CD4-positive, alpha-beta T cell treated with Interleukin-4 for 1 hour (primary cell): ENCODE measurements around the gene TMEM273.

Experiments
- DNase-seq, 2 donors: peaks; one replicate each; pipeline ENCODE4 v3.0.0-alpha.2; 2020 to 2022

TMEM273 gene

GRCh38 chr10:49162761-49163310 lies 25.4 kb downstream of the TMEM273 start:
- DNase-seq: no peak

GRCh38 chr10:49162063-49162462 lies 26.1 kb downstream of the TMEM273 start:
- no peak for DNase-seq

GRCh38 chr10:49161411-49161997 lies 26.7 kb downstream of the TMEM273 start:
- DNase-seq: no peak

- no peak for DNase-seq
These were observed 27.4 kb downstream of the TMEM273 start for GRCh38 chr10:49160814-49161213.

- no peak for DNase-seq
These were observed 28.1 kb downstream of the TMEM273 start for GRCh38 chr10:49160110-49160509.

GRCh38 chr10:49158915-49159314 lies 29.3 kb downstream of the TMEM273 start:
- DNase-seq: no peak

- DNase-seq: no peak
These were observed 29.8 kb downstream of the TMEM273 start for GRCh38 chr10:49158404-49158803.

- DNase-seq: no peak
These were observed 31.0 kb downstream of the TMEM273 start for GRCh38 chr10:49157229-49157628.

GRCh38 chr10:49154641-49155040 lies 33.5 kb downstream of the TMEM273 start:
- no peak for DNase-seq

- DNase-seq: no peak
These were observed 34.2 kb downstream of the TMEM273 start for GRCh38 chr10:49153971-49154370.

- no peak for DNase-seq
These were observed 35.1 kb downstream of the TMEM273 start for GRCh38 chr10:49153115-49153514.

GRCh38 chr10:49152663-49153062 lies 35.5 kb downstream of the TMEM273 start:
- no peak for DNase-seq

- DNase-seq: no peak
These were observed 36.2 kb downstream of the TMEM273 start for GRCh38 chr10:49152037-49152436.

- no peak for DNase-seq
These were observed 36.7 kb downstream of the TMEM273 start for GRCh38 chr10:49151481-49151880.

- DNase-seq: no peak
These were observed 37.2 kb downstream of the TMEM273 start for GRCh38 chr10:49151025-49151445.

- no peak for DNase-seq
These were observed 37.8 kb downstream of the TMEM273 start for GRCh38 chr10:49150426-49150825.

GRCh38 chr10:49149881-49150280 lies 38.3 kb downstream of the TMEM273 start:
- DNase-seq: no peak

GRCh38 chr10:49144058-49144720 lies 44.0 kb downstream of the TMEM273 start:
- DNase-seq: no peak

GRCh38 chr10:49143249-49143648 lies 44.9 kb downstream of the TMEM273 start:
- DNase-seq: no peak

- no peak for DNase-seq
These were observed 46.5 kb downstream of the TMEM273 start for GRCh38 chr10:49141541-49142332.

GRCh38 chr10:49140304-49141177 lies 47.6 kb downstream of the TMEM273 start:
- no peak for DNase-seq

GRCh38 chr10:49139846-49140195 lies 48.4 kb downstream of the TMEM273 start:
- no peak for DNase-seq
